Measurements from ENCODE around the gene CENPVL3. TPM values are rescaled to one million over a fixed set of nuclear protein-coding genes. Genes with fewer than 3 reads are reported as not detected.

The CENPVL3 gene
- total RNA-seq, 1 donor from 2014 or later = 5.4 TPM

DNA sequence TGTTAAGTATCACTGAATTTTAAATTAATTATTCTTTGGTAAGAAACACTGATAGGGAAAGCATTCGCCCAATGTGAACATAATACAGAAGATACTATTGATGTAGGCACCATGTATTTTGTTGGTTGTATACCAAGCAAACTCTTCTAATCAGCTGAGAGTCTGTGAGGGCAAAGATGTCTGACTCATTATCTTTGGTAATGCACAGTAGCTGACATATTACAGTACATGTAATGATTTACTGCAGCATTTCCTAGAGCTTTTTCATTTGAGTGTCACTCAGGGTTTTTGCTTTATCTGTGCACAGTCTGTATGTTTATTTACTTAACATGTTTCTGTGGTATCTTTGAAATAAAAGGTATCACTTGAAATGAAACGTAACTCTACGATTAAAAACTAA is 49.2 kb downstream of the CENPVL3 start:
- no peaks in the 10 kb centered on the region for H3K27me3 Mint-ChIP-seq
- TF ChIP-seq CTCF (IDR thresholded peaks at IDR 0.05; ENCODE audit: unreplicated experiment) = no peak
- no peaks in the 10 kb centered on the region for H3K4me1 Mint-ChIP-seq (ENCODE audit: low read depth)
- no peak overlapping the region for H3K4me3 Mint-ChIP-seq (ENCODE audit: low read depth)
- H3K9me3 Mint-ChIP-seq (ENCODE audit: low read depth) = peaks cover 6% of the 10 kb centered on the region
- DNase-seq (ENCODE audit: low spot score, unreplicated experiment) = no peak
- no peak overlapping the region for H3K27ac Mint-ChIP-seq
- no peaks in the 10 kb centered on the region for H3K36me3 Mint-ChIP-seq (ENCODE audit: insufficient read depth)

DNA sequence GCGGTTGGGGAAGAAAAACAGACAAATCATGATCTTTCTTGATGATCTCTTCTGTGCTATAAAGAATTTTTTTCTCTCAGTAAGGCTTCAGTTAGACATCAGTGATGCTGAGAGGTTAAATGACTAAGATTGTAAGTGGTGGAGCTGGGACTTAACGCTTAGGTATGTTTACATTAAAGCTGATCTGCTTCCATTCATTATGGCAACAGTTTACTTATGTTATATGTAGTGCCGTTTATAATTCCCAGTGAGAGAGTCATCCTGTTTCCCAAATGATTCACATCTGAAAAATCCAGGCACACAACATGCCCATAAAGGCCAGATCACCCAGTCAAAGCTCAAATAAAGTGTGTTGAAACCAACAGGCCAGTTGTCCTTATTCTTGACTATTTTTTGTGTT is 50.1 kb downstream of the CENPVL3 start:
- no peaks in the 10 kb centered on the region for H3K4me1 Mint-ChIP-seq (ENCODE audit: low read depth)
- no peak for TF ChIP-seq CTCF (IDR thresholded peaks at IDR 0.05; ENCODE audit: unreplicated experiment)
- peaks cover 6% of the 10 kb centered on the region for H3K9me3 Mint-ChIP-seq (ENCODE audit: low read depth)
- H3K27ac Mint-ChIP-seq = no peak overlapping the region
- H3K4me3 Mint-ChIP-seq (ENCODE audit: low read depth) = no peak overlapping the region
- no peak for DNase-seq (ENCODE audit: low spot score, unreplicated experiment)
- no peaks in the 10 kb centered on the region for H3K36me3 Mint-ChIP-seq (ENCODE audit: insufficient read depth)
- H3K27me3 Mint-ChIP-seq = no peaks in the 10 kb centered on the region

Other genes starting within 250 kb of the CENPVL3 start
- gene NUDT11, start 122.3 kb downstream of the CENPVL3 start, total RNA-seq = 17.9 and 20.2 TPM in 2 replicates
- 1.4 TPM in 2 replicates for gene CENPVL2, start 63.9 kb upstream of the CENPVL3 start, total RNA-seq
- 1.4 TPM in 2 replicates for gene CENPVL1, start 91.6 kb upstream of the CENPVL3 start, total RNA-seq
- 20.2 and 21.2 TPM in 2 replicates for gene GSPT2, start 124.5 kb upstream of the CENPVL3 start, total RNA-seq